Fibroblast of skin of scalp (primary cell): Measurements from ENCODE around the gene DCPS.
"Not testable (repeated sequence)": the region's sequence is repeated elsewhere in the genome, so short reads cannot be mapped to it uniquely, and the experiment has no call there.

ENCODE experiments used
- DNase-seq: peaks from one replicate; pipeline ENCODE4 v3.0.0-alpha.2; 2013

The DCPS gene

DNA sequence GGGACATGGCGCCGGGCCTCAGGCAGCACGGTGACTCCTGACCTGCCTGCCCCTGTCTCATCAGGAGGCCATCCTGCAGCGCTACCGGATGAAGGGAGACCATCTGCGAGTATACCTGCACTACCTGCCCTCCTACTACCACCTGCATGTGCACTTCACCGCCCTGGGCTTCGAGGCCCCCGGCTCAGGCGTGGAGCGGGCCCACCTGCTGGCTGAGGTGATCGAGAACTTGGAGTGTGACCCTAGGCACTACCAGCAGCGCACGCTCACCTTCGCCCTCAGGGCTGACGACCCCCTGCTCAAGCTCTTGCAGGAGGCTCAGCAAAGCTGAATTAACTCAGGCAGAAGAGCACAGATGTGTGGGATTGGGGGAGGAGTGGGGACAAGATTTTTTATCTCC lies 41.4 kb downstream of the DCPS start:
- DNase-seq = no peak

DNA sequence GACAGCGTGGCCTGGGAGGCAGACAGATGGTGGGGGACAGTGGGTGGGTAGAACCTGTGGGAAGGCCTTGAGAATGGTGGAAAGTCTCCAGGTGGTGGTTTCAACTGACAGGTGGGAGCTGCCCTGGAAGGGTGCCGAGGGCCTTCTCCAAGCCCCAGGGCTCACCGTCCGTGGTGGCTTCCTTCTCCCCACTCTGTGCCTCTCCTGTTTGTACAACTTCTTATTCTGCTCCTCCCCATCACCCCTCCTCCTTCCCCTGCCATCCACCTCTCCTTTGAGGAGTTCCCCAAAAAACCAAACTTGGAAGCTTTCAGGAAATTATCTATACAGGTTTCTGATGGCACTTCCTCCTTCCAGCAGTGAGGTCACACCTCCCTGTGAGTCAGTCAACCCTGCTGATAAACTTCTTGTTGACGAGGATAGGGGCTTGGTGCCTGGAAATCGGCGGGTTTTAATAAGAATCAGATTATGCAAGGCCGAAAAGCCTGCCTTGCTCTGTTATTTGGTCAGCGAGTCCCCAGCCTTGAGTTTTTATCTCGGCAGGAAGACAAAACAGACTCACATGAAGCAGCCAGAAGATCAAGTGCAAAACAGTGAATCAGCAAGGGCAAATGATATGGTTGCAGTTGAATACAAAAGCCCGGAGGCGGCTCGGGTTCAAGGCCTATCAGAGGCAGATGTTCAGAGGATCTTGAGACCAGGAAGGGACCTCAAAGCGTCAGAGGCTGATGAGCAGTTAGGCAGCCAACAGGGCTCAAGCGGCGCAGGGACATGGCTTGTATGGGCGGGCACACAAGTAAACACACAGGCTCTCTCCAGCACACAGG lies 42.1 kb downstream of the DCPS start:
- DNase-seq = peak; percentile 52

DNA sequence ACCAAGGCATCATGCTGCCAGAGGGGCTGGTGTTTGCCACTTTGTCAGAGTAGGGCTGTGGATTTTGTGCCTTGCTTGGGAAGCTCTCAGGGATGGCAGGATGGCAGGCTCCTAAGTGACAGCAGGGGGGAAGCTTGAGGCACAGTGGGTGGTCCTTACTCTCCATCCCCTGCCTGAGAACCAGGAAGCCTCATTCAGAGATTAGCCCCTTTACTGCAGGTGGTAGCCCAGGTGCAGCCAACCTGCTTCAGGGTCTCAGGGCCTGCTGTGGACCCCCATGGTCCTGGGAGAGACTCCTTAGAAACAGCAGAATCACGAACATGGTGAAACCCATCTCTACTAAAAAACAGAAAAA lies 42.7 kb downstream of the DCPS start:
- DNase-seq = no peak

DNA sequence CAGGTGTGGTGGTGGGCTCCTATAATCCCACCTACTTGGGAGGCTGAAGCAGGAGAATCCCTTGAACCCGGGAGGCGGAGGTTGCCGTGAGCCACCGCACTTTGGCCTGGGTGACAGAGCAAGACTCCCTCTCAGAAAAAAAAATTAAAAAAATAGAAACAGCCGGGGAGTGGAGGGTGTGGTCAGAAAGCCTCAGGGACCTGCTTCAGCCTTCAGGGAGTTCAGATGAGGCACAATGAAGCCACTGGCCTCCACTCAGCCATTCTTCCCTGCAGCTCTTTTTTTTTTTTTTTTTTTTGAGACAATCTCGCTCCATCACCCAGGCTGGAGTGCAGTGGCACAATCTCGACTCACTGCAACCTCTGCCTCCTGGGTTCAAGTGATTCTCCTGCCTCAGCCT lies 43.1 kb downstream of the DCPS start:
- not testable (repeated sequence) for DNase-seq

DNA sequence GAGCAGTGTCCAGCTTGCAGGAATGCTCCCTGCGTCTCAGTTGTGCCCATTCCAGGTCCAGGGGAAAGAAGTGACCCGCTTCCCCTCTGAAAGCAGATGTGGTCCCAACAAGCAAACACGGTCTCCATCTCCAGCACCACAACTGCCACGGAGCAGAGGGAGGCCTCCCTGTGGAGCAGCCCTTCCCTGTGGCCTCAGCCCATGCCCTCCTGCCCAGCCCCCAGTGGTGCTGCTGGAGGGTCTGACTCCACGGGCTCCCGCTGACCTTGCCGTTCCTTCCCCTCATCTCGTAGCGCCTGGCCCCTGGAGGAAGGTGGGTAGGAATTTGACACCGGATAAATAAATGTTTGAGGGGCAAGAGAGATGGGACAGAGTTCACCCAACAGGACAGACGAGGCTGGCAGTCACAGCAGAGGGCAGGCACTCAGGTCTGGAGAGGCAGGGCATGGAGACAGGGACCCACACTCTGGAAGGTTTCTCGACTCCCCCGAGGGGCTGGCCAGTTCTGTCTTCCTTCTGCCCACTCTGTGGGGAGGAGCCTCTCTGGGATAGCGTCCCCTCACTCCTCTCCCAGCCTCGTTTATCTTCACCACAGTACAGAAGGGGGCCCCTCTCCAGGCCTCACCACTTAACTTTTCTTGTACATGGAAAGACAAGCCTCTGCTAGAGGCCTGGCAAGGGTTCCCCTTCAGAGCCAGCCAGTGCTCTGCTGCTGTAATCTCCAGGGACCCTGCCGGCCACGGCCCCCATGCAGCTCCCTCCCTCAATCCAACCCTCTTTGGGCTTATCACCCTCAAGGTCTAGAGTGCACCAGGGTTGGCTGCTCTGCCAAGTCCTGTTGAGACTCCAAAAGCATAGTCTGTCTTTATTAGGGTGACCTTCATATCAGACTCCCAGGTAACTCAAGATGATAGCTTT lies 44.1 kb downstream of the DCPS start:
- no peak for DNase-seq

DNA sequence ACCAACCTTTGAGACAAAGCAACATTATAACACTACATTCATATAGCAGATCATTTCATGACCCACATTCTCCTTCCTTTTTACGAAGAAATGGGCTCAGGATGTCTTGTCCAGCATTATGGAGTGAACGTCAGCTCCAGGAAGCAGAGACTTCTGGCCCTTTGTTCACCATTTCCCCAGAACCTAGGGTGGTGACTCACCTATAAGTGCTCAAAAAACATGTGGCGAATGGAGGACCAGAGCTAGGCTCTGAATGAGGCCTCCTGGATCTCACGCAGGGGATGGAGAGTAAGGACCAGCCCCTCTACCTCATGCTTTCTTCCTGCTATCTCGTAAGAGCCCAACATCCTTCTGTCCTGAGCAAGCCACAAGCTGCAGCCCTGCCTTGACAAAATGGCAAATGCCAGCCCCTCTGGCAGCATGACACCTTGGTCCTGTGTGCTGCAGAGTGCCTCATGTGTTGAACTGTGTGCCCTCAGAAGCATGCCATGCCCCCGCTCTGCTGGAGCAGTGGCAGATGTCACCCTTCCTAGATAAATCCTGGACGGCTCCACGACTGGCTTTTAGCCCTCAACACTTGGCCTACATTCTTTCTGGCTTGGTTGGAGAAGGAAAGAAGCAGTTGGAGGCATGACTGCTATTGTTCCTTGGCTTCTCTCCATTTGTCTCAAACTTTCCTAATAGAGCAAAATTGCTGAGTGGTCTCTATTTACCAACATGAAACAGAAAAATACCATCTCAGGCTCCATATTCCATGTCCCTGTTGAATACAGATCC lies 45.1 kb downstream of the DCPS start:
- DNase-seq = no peak

DNA sequence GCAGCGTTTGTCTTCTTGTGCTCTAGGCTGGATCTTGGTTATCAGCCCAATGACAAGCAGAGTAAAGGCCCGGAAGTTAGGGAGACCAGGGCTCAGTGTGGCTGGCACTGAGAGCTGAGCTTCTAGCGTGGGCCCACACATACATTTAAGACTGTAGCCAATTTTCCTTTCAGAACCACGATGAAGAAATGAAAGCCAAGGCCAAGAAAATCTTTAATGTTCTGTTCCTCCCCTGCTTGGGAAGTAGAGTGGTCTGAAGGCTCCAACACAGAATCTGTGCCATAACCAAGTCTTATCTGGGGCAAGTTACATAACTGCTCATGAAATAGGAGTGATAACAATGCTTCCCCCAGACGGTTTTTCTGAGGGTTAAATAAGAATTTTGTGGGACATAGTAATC lies 47.0 kb downstream of the DCPS start:
- no peak for DNase-seq

DNA sequence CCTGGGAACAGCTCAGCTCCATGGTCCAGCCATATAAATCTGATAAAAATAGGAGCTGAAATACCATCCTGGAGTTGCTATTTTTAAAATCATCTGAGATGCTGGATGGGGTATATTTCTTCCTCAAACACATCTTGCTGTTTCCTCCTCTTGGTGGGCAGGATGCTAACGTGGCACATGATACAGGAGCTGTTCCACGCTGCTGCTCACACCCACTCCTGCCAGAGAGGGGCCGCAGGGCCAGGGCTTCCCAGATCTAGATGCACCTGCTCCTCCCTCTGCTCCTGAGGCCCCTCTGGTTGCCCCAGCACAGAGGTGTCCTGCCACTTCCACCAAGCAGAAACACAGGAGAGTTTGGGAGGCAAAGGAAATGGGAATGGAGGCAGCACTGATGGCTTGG lies 48.3 kb downstream of the DCPS start:
- no peak for DNase-seq

DNA sequence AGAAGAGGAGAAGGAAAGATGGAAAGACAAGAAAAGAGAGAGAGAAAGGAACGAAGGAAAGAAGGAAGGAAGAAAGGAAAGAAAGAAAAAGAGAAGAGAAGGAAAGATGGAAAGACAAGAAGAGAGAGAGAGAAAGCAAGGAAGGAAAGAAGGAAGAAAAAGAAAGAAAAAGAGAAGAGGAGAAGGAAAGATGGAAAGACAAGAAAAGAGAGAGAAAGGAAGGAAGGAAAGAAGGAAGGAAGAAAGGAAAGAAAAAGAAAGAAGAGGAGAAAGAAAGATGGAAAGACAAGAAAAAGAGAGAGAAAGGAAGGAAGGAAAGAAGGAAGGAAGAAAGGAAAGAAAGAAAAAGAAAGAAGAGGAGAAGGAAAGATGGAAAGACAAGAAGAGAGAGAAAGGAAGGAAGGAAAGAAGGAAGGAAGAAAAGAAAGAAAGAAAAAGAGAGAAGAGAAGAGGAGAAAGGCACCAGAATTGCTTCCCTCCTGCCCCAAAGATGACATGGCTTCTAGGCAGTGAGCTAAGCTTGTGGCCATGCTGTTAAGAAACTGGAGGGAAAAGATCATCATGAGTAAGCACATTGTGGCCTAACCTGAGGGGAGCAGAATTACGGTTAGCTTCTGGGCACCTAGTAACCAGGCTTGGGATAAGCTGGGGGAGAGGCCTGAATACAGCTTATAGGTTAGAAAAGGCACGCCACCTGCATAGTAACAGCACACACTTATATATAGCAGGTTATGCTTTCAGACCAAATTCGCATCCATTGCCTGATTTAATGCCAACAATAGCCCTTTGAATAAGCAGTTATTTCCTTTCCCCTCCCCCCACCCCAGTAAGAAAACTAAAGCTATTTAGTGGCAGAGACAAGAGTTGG lies 49.3 kb downstream of the DCPS start:
- no peak for DNase-seq

DNA sequence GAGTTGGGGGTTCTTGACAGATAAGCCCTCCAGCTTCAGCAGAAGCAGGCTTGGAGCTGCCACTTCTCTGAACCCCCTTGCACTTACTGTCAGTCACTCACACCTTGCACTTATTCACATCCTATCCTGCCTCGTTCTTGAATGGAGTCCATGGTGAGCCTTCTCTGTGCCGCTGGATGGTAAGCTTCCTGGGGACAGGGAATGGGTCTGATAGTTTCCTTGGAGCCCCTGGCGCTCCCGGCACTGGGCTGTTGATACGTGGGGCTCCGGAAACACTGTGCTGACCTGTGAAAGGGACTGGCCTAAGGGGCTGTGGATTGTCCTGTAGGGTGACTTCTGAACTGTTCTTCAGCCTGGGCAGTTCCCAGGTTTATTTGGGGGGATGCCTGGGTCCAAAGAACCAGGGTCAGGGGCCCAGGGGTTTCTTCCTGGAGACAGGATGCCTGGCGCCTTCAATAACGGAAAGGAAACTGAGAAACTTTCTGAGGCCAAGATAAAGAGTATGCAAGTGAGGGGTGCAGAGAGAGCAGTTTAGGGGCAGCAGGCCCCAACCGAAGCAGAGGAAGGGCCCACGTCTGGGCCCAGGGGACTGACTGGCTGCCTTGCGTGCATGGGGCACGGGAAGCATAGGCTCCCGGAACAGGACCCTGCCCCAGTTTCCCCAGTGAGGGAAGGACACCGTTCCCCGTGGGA lies 50.9 kb downstream of the DCPS start:
- DNase-seq = no peak

DNA sequence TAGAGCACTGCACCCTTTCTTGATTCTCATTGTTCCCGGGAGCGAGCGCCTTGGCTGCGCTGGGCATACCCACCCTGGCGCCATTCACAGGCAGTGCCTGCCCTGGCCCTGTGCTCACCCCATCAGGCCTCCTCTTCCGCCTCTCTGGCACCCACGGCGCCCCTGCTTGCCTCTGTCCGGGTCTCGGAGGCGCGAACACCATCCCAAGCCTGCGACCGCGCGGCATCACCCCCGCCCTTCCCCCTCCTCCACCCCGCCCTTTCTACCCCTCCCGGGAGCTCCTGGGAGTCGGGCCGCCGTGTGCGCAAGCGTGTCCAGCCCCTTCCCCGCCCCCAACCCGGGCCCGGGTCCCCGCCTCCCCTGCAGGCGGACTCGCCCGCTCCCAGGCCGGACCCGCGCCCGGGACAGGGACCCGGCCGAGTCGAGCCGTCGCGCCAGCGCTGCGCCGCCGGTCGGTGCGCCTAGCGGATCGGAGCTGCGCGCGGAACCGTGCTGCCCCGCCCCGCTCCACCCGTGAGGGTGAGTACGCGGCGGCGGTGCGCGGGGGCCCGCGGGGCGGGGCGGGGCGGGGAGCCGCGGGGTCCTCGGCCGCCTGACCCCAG lies 51.6 kb downstream of the DCPS start, which contains the start of gene ST3GAL4:
Gene ST3GAL4 (plus strand): TSS at position 363 of the 602 bp plus-strand sequence. CDS start 50,470 bp downstream, outside the sequence.
- DNase-seq = peak; percentile 83

DNA sequence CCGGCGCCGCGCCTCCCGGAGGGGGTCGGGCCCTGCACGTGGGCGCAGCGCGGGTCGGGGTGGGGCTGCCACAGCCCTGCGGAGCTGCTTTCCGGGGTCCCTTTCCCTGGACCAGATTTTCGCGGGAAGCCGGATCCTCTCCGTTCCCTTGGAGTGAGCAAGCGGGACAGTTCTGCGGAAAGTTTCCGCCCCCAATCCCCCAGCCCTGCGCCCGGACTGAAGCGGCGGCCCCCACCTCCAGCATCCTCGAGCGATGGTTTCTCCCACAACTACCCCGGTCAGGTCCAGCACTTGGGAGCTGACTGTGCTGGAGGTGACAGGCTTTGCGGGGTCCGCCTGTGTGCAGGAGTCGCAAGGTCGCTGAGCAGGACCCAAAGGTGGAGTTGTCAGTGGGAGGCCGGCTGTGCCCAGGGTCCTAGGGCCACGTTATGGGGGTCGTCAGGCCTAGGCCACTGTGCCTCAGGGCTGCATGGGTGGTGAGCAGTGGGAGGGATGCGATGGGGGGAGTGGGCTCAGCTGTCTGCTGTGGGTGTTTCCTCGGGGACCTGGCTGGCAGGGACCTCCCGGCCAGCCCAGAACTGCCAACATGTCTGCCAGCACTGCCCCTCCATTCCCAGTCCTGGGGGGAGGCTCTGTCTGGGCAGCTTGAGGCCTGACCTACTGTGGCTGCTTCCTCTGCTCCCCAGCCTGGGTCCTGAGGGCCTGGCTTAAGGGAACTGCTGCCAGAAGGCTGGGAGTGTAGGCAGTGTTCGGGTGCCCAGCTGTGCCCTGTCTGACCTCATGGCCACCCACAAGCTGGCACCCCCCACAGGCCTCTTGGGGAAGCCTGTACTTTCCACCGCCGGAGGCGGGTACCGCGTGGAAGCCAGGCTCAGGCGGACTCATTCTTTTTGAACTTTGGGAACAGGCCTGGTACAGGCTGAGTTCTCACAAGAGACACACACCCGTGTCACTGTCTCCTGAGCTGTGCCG lies 52.4 kb downstream of the DCPS start:
- DNase-seq = no peak

DNA sequence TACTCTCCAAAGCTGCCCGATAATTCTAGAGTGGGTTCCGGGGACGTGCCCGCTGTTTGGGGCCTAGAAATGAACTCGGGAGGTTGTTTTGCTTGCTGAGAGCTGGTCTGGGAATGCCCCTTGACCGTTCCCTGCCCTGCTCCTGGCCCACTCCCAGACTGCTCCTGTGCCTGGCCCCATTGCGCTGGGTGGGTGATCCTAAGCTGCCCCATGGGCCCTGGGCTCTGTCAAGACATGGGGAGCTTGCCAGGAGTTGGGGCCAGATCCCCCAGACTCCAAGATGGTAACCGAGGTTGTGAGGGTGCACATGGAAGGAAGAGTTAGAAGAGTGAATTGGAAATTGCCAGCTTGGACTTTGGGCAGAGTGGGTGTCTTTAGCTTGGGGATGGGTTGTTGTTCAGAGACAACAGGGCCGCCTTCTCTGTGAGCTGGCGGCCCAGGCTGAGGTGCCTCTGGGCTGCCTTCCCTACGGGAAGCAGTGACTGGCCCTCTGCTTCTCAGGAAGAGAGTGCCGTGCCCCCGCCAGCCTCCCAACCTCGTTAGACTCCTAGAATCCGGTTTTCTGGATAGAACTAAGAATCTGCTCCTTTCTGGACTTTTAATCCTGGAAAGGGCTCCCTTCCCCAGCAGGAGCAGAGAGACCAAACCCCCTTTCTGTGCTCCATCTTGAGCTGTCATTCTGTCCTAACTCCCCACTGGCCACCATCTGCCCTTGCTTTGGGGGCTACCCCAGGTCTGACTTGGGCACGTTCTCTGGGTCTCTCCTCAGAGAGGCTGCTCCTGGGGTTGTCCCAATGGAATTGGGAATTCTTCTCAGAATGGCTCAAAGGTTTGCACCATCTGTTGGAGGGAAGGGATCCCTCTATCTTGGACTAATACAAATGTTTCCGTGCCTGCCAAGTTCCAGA lies 53.4 kb downstream of the DCPS start:
- no peak for DNase-seq

DNA sequence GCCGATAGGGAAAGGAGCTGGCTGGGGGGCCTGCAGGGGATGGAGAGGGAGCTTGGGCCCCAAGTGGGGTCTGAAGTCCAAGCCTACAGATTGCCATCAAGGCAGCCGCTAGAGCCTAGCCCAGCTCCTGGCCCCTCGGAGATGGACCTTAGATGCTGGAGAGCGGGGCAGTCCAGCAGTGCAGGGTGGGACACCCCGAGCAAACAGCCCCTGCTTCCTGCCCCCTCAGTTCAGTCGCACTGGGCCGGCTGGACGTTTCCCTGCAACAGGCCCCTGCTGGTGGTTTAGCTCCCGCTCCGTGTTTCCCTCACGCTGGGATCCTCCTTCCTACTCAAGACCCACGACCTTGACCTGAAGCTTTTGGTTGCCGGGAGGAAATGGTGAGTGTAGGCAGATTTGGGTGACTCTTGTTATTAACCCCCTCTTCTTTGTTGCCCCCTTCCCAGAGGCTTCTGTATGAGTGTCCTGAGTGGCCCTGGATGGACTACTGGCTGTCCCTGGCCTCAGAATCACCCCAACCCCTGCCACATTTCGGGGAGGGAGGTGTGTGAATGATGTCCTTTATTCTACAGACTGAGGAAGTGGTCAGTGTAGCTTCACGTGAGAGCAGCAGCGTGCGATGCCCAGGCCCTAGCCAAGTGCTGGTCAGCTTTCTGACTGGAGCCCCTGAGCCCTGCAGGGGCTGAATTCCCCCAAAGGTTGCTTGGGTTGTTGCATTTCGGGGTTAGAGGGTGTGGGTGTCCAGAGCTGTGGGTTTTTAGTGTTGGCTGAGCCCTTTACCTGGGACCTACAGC lies 54.3 kb downstream of the DCPS start:
- no peak for DNase-seq

DNA sequence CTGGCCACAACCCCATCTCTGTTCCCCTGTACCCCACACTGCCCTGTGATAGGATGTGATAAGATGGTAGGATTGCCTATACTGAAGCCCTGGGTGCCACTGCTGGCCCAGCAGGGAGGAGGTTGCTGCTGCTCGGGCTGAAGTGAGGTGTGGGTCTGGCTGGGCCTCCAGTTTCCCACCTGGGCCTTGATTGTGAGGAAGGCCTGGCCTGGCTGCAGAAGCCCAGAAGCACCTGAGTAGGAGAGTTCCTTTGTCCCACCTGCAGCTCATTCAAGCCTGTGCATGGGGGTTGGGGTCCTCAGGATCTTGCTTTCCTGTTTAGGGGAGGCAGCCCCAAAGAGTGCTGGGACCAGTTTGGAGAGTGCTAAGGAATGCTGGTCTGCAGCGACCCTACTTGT lies 54.9 kb downstream of the DCPS start:
- no peak for DNase-seq

DNA sequence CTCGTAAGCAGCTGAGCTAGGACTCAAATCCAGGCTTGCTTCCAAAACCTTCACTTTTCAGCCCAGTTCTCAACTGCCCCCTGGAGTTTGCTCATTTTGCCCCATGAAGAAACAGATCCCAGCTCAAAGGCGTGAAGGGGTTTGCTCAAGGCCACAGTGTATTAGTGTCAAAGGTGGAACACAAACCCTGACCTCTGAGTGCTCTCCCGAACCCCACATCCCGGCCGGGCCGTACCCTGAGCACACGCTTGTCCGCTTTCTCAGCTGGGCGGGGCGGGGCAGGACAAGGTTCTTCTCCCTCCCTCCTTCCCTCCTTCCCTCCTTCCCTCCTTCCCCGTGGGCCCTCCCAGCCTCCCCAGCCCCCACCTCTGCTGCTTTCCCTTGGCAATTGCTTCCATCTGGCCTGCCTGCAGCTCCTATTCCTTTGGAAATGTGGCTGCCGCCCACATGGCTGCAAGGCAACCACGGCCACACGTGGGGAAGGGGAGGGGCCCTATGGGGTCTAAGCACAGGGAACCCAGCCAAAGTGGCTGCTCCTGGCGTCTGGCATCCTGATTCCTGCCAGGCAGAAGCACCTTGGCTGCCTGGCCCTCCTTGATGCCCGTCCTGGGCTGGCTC lies 55.7 kb downstream of the DCPS start:
- DNase-seq = peak; percentile 86

DNA sequence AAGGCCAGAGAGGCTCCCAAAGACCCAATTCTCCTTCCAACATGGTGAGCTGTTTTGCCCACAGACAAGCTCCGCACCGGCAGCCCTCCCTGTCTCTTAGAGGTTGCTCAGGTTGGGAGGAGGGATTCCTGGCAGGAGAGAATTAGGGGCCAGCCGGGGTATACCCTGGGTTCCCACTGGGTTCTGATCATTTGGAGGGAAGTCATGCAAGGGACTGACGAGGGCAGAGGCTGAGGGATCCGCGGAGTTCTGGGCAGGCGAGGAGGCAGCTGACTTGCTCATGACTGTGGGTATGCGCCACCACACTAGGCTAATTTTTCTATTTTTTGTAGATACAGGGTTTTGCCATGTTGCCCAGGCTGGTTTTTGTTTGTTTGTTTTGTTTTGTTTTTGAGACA lies 56.2 kb downstream of the DCPS start:
- DNase-seq = no peak
